Kidney (tissue), 14 donors: ENCODE data around the gene SH3BP5L. TPM values are rescaled to one million over a fixed set of nuclear protein-coding genes. Genes with fewer than 3 reads are reported as not detected.
"Not testable (repeated sequence)": the region's sequence is repeated elsewhere in the genome, so short reads cannot be mapped to it uniquely, and the experiment has no call there.

Experiments
- DNase-seq, 5 donors: peaks; one replicate each; pipeline ENCODE4 v3.0.0-alpha.2; 2013 to 2020
- FAIRE-seq: peaks from 2 replicates; lab custom pipeline; 2012; peaks lifted over from hg19 to GRCh38; lab: Jason Lieb, UNC
- H3K27ac ChIP-seq, 2 donors: one replicate each; pipeline ENCODE4 v1.7.0; 2013; ENCODE audit warnings: low read depth in 2 of 2, low read length in 2 of 2, inconsistent platforms in 1 of 2
- H3K27me3 ChIP-seq: one replicate; pipeline ENCODE4 v1.7.1; 2013; ENCODE audit warnings: low read length, inconsistent platforms; ENCODE audit not compliant: control insufficient read depth, insufficient read depth
- H3K36me3 ChIP-seq, 3 donors: one replicate each; pipeline versions ENCODE4 v1.7.0 to v1.7.1; 2013; ENCODE audit warnings: low read length in 3 of 3, control low read depth in 1 of 3, inconsistent platforms in 1 of 3; ENCODE audit not compliant: insufficient read depth in 3 of 3, control insufficient read depth in 2 of 3
- H3K4me1 ChIP-seq, 3 donors: one replicate each; pipeline versions ENCODE4 v1.7.0 to v1.7.1; 2013; ENCODE audit warnings: low read length in 3 of 3, inconsistent platforms in 1 of 3, low read depth in 1 of 3; ENCODE audit not compliant: control insufficient read depth in 2 of 3, insufficient read depth in 2 of 3
- H3K4me3 ChIP-seq, 3 donors: one replicate each; pipeline versions ENCODE4 v1.7.0 to v1.8.1; 2013; ENCODE audit warnings: low read length in 3 of 3, control low read depth in 1 of 3, inconsistent platforms in 1 of 3
- H3K9ac ChIP-seq, 3 donors: one replicate each; pipeline versions ENCODE4 v1.7.0 to v1.7.1; 2013; ENCODE audit warnings: low read length in 3 of 3, control low read depth in 1 of 3, inconsistent platforms in 1 of 3
- H3K9me3 ChIP-seq, 3 donors: one replicate each; pipeline versions ENCODE4 v1.7.0 to v1.7.1; 2013; ENCODE audit warnings: low read length in 3 of 3, control low read depth in 1 of 3, inconsistent platforms in 1 of 3; ENCODE audit not compliant: control insufficient read depth in 2 of 3, insufficient read depth in 1 of 3
- intact Hi-C: fragments of 100-400 bp; cut with DNase I; formaldehyde crosslinking; loops from one replicate; pipeline ENCODE4 v1.11.1; 2022
- polyA plus RNA-seq: library from polyadenylated mRNA; stranded (reverse); fragments of 350-450 nt; fragmentation: Illumina TruSeq; extraction: RNeasy Lipid Tissue Mini Kit (QIAGEN cat#74804); gene quantifications from one replicate; pipeline ENCODE4 v1.2.3, GENCODE V29; 2014; ENCODE audit warnings: low read depth, low replicate concordance; ENCODE audit not compliant: insufficient read depth
- total RNA-seq: library from RNA; stranded (reverse); fragmentation: NEBNext Ultra II Directional; extraction: Animal tissue kit (Norgen Biotek cat#: 25700); gene quantifications from one replicate; pipeline ENCODE4 v1.2.1, GENCODE V29; 2021
- TF ChIP-seq, protein P1 (sequence below): IDR thresholded peaks from 3 replicates; pipeline ENCODE4 v1.5.1; 2012; ENCODE audit warnings: mild to moderate bottlenecking, moderate library complexity, borderline replicate concordance; ENCODE audit not compliant: insufficient read depth; ENCODE audit errors: extremely low read depth
- donor health status: control.
- donor health status: control.
- donor health status: control.
- donor health status: control.
- donor health status: control.
- donor health status: DM: yes; HTN: yes; CAD: no.
- donor health status: Normal renal cell carcinoma (clear cell type).

SH3BP5L gene
- total and polyA plus RNA-seq, 2 donors from 2014 or later: 16.6 to 24.9 TPM

DNA sequence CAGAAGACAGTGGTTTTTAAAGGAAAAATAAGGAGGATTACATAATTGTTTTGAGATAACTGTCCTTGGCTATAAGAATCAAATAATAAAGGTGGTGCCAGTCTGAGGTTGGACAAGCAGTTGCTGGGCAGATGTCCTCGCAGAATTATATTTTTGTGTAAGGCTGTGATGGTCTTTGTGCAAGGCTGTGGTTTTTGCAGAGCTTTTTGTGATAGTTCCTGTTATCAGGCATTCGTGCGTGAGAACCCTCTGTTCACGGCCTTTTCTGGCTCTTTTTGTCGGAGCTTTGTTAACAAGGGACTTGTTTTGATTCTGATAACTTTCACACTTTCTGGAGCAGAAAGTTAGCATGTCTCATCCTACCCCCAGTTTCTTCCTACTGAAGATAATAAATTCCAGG is 33.4 kb downstream of the SH3BP5L start:
- no peak overlapping the region for H3K9ac ChIP-seq
- H3K27ac ChIP-seq: no peak overlapping the region
- DNase-seq (no peak), FAIRE-seq (no peak)
- TF ChIP-seq, protein P1, sequence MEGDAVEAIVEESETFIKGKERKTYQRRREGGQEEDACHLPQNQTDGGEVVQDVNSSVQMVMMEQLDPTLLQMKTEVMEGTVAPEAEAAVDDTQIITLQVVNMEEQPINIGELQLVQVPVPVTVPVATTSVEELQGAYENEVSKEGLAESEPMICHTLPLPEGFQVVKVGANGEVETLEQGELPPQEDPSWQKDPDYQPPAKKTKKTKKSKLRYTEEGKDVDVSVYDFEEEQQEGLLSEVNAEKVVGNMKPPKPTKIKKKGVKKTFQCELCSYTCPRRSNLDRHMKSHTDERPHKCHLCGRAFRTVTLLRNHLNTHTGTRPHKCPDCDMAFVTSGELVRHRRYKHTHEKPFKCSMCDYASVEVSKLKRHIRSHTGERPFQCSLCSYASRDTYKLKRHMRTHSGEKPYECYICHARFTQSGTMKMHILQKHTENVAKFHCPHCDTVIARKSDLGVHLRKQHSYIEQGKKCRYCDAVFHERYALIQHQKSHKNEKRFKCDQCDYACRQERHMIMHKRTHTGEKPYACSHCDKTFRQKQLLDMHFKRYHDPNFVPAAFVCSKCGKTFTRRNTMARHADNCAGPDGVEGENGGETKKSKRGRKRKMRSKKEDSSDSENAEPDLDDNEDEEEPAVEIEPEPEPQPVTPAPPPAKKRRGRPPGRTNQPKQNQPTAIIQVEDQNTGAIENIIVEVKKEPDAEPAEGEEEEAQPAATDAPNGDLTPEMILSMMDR: no peak
- H3K9me3 ChIP-seq: no peaks in the 10 kb centered on the region
- H3K27me3 ChIP-seq: no peaks in the 10 kb centered on the region
- H3K36me3 ChIP-seq: no peaks in the 10 kb centered on the region
- no peaks in the 10 kb centered on the region for H3K4me1 ChIP-seq
- no peak overlapping the region for H3K4me3 ChIP-seq
- intact Hi-C loops: no loop called here

DNA sequence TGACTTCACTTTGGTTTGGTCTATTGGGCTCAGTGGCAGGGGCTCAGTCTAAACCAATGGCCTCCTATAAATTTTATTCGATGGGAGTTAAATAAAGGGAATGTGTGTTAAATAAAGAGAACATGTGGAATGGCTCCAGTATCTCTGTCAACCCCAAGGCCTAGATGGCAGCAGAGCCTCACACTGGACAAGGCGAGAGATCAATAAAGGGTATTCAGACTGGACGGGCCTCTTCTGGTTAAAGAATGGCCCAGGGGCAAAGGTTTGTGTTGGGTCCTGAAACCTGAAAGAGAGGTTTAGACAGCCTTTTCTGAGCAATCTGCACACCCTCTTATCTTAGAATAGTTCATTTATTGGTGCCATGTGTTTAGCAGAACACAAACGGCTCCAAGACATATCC is 34.7 kb downstream of the SH3BP5L start:
- intact Hi-C loops: no loop called here
- TF ChIP-seq, protein P1: no peak
- Histone ChIP-seq H3K9ac (no peak overlapping the region), H3K27me3 (no peaks in the 10 kb centered on the region), H3K4me1 (no peaks in the 10 kb centered on the region), H3K36me3 (no peaks in the 10 kb centered on the region), H3K4me3 (no peak overlapping the region), H3K27ac (no peak overlapping the region), H3K9me3 (no peaks in the 10 kb centered on the region)
- DNase-seq: no peak
- no peak for FAIRE-seq

DNA sequence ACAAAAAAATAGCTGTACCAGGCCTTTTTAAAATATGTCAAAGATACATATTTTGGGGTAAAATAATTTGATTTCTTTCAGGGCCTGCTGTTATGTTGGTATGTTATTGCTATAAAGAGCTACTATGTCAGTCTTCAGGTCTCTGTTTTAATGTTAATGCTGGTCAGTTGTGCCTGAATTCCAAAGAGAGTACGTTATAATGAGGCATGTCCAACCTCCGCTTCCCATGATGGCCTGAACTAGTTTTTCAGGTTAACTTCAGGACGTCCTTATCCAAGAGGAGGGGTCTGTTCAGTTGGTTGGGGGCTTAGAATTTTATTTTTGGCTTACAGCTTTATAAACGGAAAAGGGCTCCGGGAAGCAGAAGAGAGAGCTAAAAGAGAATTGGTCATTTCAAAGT is 35.3 kb downstream of the SH3BP5L start:
- FAIRE-seq: no peak

DNA sequence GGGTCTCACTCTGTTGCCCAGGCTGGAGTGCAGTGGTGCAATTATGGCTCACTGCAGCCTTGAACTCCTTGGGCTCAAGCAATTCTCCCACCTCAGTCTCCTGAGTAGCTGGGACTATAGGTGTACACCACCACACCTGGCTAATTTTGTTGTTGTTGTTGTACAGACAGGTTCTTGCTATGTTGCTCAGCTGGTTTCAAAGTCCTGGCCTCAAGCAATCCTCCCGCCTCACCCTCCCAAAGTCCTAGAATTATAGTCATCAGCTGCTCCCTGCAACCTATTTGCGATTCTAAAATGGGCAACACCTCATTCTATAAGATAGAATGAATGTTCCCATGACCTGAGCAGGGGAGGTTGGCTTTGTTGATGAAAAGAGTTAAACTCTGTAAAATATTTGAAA is 36.4 kb downstream of the SH3BP5L start:
- H3K27me3 ChIP-seq, H3K27ac ChIP-seq, FAIRE-seq, intact Hi-C loops, H3K9me3 ChIP-seq, H3K36me3 ChIP-seq, H3K4me1 ChIP-seq, DNase-seq, H3K9ac ChIP-seq, H3K4me3 ChIP-seq: not testable (repeated sequence)

More for the DNA sequence above, 35.3 kb downstream of the SH3BP5L start:
- Histone ChIP-seq H3K36me3 (no peaks in the 10 kb centered on the region), H3K4me3 (no peak overlapping the region), H3K4me1 (no peaks in the 10 kb centered on the region), H3K9ac (no peak overlapping the region), H3K27me3 (no peaks in the 10 kb centered on the region), H3K9me3 (no peaks in the 10 kb centered on the region), H3K27ac (no peak overlapping the region)
- no peak for DNase-seq
- TF ChIP-seq, protein P1: no peak
- intact Hi-C loops: no loop called here
